HepG2 (cell line): ENCODE results near the gene SUSD6. TPM values are rescaled to one million over a fixed set of nuclear protein-coding genes. Genes with fewer than 3 reads are reported as not detected.

ENCODE experiments used
- GMEB1 ChIP-seq: sonication (generic); formaldehyde crosslinking; IDR thresholded peaks from 2 replicates; pipeline ENCODE4 v1.5.1; 2020; ENCODE audit warnings: missing genetic modification reagents, mild to moderate bottlenecking, borderline replicate concordance
- KAT7 ChIP-seq: IDR thresholded peaks from 2 replicates; pipeline ENCODE4 v1.6.1; 2018; ENCODE audit warnings: borderline replicate concordance, missing compliant biosample characterization
- KDM1A ChIP-seq: IDR thresholded peaks from 2 replicates; pipeline ENCODE4 v1.6.1; 2016; ENCODE audit warnings: missing compliant biosample characterization
- MEF2D ChIP-seq: sonication (generic); formaldehyde crosslinking; IDR thresholded peaks from 2 replicates; pipeline ENCODE4 v1.5.1; 2020; ENCODE audit warnings: mild to moderate bottlenecking, missing genetic modification reagents
- NFAT5 ChIP-seq: sonication (generic); formaldehyde crosslinking; IDR thresholded peaks from 2 replicates; pipeline ENCODE4 v1.4.0; 2020; ENCODE audit warnings: missing genetic modification reagents
- NFIB ChIP-seq: sonication (generic); formaldehyde crosslinking; IDR thresholded peaks from 2 replicates; pipeline ENCODE4 v1.9.0; 2021; ENCODE audit warnings: missing genetic modification reagents, mild to moderate bottlenecking, borderline replicate concordance
- PAWR ChIP-seq: sonication (generic); formaldehyde crosslinking; IDR thresholded peaks from 2 replicates; pipeline ENCODE4 v1.4.0; 2020; ENCODE audit warnings: missing genetic modification reagents, mild to moderate bottlenecking, borderline replicate concordance
- POLR2AphosphoS2 ChIP-seq: IDR thresholded peaks from 2 replicates; pipeline ENCODE4 v1.6.1; 2011; ENCODE audit warnings: low read depth, low read length, improper control_type of control experiment
- SMC3 ChIP-seq: IDR thresholded peaks from 2 replicates; pipeline ENCODE4 v1.6.1; 2011; ENCODE audit warnings: low read length, improper control_type of control experiment
- TBL1XR1 ChIP-seq: fragments of 150-350 bp; IDR thresholded peaks from 2 replicates; pipeline ENCODE4 v1.6.1; 2014; ENCODE audit warnings: borderline replicate concordance, low read length; ENCODE audit not compliant: partially characterized antibody
- ZNF143 ChIP-seq: sonication (generic); formaldehyde crosslinking; IDR thresholded peaks from 2 replicates; pipeline ENCODE4 v1.4.0; 2020; ENCODE audit warnings: missing genetic modification reagents
- ZNF225 ChIP-seq: sonication (generic); formaldehyde crosslinking; IDR thresholded peaks from 2 replicates; pipeline ENCODE4 v1.4.0; 2020; ENCODE audit warnings: mild to moderate bottlenecking, missing genetic modification reagents
- ZNF264 ChIP-seq: sonication (generic); formaldehyde crosslinking; IDR thresholded peaks from 2 replicates; pipeline ENCODE4 v1.4.0; 2020; ENCODE audit warnings: missing genetic modification reagents
- ZNF713 ChIP-seq: sonication (generic); formaldehyde crosslinking; IDR thresholded peaks from 2 replicates; pipeline ENCODE4 v1.4.0; 2020; ENCODE audit warnings: mild to moderate bottlenecking, missing genetic modification reagents
- ZNF878 ChIP-seq: sonication (generic); formaldehyde crosslinking; IDR thresholded peaks from 2 replicates; pipeline ENCODE4 v1.8.1; 2023; ENCODE audit warnings: mild to moderate bottlenecking, missing genetic modification reagents, moderate library complexity
- polyA plus RNA-seq, 8 experiments: library from polyadenylated mRNA; depleted of rRNA in 3 of 8; stranded (reverse) in 7 of 8; unstranded in 1 of 8; fragments of >200 nt; fragmentation: Illumina TruSeq in 4 of 8; extraction: Trizol in 4 of 8; gene quantifications; 2 replicates each; pipeline versions ENCODE4 v1.2.1 to v1.2.3, GENCODE V29; 2011 to 2016; ENCODE audit warnings: low read depth in 4 of 8, missing spikeins in 1 of 8, mixed read lengths in 1 of 8; ENCODE audit not compliant: insufficient read depth in 1 of 8
- total RNA-seq, 5 experiments: library from RNA; depleted of rRNA; stranded (reverse); fragments of >200 nt; fragmentation: Illumina TruSeq; extraction: Trizol; gene quantifications; 2 replicates each; pipeline ENCODE4 v1.2.3, GENCODE V29; 2016; ENCODE audit warnings: low read depth in 1 of 5
- TF ChIP-seq, protein P1 (sequence below): sonication (generic); formaldehyde crosslinking; conservative IDR thresholded peaks from 2 replicates; pipeline ENCODE4 v1.4.0; 2020; ENCODE audit warnings: missing genetic modification reagents
- TF ChIP-seq, protein P2 (sequence below): sonication (generic); formaldehyde crosslinking; conservative IDR thresholded peaks from 2 replicates; pipeline ENCODE4 v1.8.0; 2022; ENCODE audit warnings: missing genetic modification reagents
- TF ChIP-seq, protein P3 (sequence below): sonication (generic); formaldehyde crosslinking; IDR thresholded peaks from 2 replicates; pipeline ENCODE4 v1.5.1; 2020; ENCODE audit warnings: missing genetic modification reagents, mild to moderate bottlenecking, borderline replicate concordance

The SUSD6 gene
- total and polyA plus RNA-seq, 2 of the 13 experiments (the other 11 are each of a cell fraction or from before 2014, with no cell fraction given), result 7.2 to 7.4 TPM

GRCh38 chr14:69726761-69727511 lies 115.5 kb downstream of the SUSD6 start (continued):
- no peak for TF ChIP-seq ZNF713
- no peak for TF ChIP-seq MEF2D
- TF ChIP-seq ZNF264 (CRISPR knock-in tag), result no peak
- TF ChIP-seq KDM1A (CRISPR knock-in tag), result no peak
- TF ChIP-seq, protein P1, sequence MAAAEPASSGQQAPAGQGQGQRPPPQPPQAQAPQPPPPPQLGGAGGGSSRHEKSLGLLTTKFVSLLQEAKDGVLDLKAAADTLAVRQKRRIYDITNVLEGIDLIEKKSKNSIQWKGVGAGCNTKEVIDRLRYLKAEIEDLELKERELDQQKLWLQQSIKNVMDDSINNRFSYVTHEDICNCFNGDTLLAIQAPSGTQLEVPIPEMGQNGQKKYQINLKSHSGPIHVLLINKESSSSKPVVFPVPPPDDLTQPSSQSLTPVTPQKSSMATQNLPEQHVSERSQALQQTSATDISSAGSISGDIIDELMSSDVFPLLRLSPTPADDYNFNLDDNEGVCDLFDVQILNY (CRISPR knock-in tag), result no peak
- peak; percentile 61; the same call in 1 of the 2 replicates for TF ChIP-seq NFAT5 (CRISPR knock-in tag)
- no peak for TF ChIP-seq POLR2AphosphoS2
- TF ChIP-seq ZNF225, result 0 out of 2 replicates have a peak, but pooled peaks have one; percentile 39
- TF ChIP-seq ZNF878, result no peak
- TF ChIP-seq PAWR (CRISPR knock-in tag), result no peak
- TF ChIP-seq TBL1XR1, result no peak
- TF ChIP-seq GMEB1 (CRISPR knock-in tag), result no peak; the same call in 1 of the 2 replicates
- TF ChIP-seq, protein P2, sequence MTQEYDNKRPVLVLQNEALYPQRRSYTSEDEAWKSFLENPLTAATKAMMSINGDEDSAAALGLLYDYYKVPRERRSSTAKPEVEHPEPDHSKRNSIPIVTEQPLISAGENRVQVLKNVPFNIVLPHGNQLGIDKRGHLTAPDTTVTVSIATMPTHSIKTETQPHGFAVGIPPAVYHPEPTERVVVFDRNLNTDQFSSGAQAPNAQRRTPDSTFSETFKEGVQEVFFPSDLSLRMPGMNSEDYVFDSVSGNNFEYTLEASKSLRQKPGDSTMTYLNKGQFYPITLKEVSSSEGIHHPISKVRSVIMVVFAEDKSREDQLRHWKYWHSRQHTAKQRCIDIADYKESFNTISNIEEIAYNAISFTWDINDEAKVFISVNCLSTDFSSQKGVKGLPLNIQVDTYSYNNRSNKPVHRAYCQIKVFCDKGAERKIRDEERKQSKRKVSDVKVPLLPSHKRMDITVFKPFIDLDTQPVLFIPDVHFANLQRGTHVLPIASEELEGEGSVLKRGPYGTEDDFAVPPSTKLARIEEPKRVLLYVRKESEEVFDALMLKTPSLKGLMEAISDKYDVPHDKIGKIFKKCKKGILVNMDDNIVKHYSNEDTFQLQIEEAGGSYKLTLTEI, result no peak
- no peak for TF ChIP-seq KAT7 (CRISPR knock-in tag)
- TF ChIP-seq, protein P3, sequence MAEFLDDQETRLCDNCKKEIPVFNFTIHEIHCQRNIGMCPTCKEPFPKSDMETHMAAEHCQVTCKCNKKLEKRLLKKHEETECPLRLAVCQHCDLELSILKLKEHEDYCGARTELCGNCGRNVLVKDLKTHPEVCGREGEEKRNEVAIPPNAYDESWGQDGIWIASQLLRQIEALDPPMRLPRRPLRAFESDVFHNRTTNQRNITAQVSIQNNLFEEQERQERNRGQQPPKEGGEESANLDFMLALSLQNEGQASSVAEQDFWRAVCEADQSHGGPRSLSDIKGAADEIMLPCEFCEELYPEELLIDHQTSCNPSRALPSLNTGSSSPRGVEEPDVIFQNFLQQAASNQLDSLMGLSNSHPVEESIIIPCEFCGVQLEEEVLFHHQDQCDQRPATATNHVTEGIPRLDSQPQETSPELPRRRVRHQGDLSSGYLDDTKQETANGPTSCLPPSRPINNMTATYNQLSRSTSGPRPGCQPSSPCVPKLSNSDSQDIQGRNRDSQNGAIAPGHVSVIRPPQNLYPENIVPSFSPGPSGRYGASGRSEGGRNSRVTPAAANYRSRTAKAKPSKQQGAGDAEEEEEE (CRISPR knock-in tag), result no peak; the same call in 1 of the 2 replicates
- TF ChIP-seq ZNF143 (CRISPR knock-in tag), result no peak
- peak; percentile 69; the same call in 1 of the 2 replicates for TF ChIP-seq SMC3
- TF ChIP-seq NFIB (CRISPR knock-in tag), result no peak
